Prostate gland (tissue), 2 donors: ENCODE data around the gene ZNF599. TPM values are rescaled to one million over a fixed set of nuclear protein-coding genes. Genes with fewer than 3 reads are reported as not detected.
A peak's percentile ranks its signal among the peaks of the same experiment; 100 is the strongest.

Source experiments
- DNase-seq: peaks from one replicate; pipeline ENCODE4 v3.0.0-alpha.2; 2019; ENCODE audit warnings: low spot score
- H3K27ac ChIP-seq, 2 donors: fragments of 200-600 bp; sonication (generic); 2 replicates each; pipeline ENCODE4 v1.5.1; 2017 to 2019
- H3K27me3 ChIP-seq: fragments of 200-600 bp; sonication (generic); replicated peaks from 2 replicates; pipeline ENCODE4 v1.5.1; 2019; ENCODE audit not compliant: insufficient read depth
- H3K36me3 ChIP-seq, 2 donors: fragments of 200-600 bp; sonication (generic); 1 replicate in 1 of 2; 2 replicates in 1 of 2; pipeline versions ENCODE4 v1.5.1 to v1.8.1; 2017 to 2019
- H3K4me1 ChIP-seq: fragments of 200-600 bp; sonication (generic); replicated peaks from 2 replicates; pipeline ENCODE4 v1.5.1; 2019
- H3K4me3 ChIP-seq, 2 donors: fragments of 200-600 bp; sonication (generic); 2 replicates each; pipeline ENCODE4 v1.5.1; 2017 to 2019
- H3K9me3 ChIP-seq: fragments of 200-600 bp; sonication (generic); 2 replicates; pipeline ENCODE4 v1.5.1; 2017
- CTCF ChIP-seq, 4 experiments: fragments of 200-600 bp in 2 of 4; fragments of 450-650 bp in 2 of 4; sonication (generic) in 2 of 4; IDR thresholded peaks; 1 replicate in 3 of 4; 2 replicates in 1 of 4; pipeline ENCODE4 v1.5.1; 2016 to 2019; ENCODE audit warnings: antibody characterized with exemption in 4 of 4, mild to moderate bottlenecking in 2 of 4, moderate library complexity in 2 of 4
- POLR2A ChIP-seq: fragments of 450-650 bp; IDR thresholded peaks from one replicate; pipeline ENCODE4 v1.6.1; 2016; ENCODE audit warnings: antibody characterized with exemption, mild to moderate bottlenecking
- POLR2AphosphoS5 ChIP-seq: sonication (generic); formaldehyde crosslinking; IDR thresholded peaks from one replicate; pipeline ENCODE4 v1.6.1; 2017; ENCODE audit warnings: antibody characterized with exemption
- WGBS: methylation state at CpG from one replicate; pipeline ENCODE4 v1.1.5; 2018; 5-methylcytosine and 5-hydroxymethylcytosine counted together
- intact Hi-C: fragments of 100-400 bp; cut with DNase I; formaldehyde crosslinking; loops from one replicate; pipeline ENCODE4 v1.14.2; 2022
- total RNA-seq, 2 donors: library from RNA; depleted of rRNA; stranded (reverse); fragments of >200 nt; gene quantifications; one replicate each; pipeline ENCODE4 v1.1.0, GENCODE V29; 2016

The ZNF599 gene
- total RNA-seq, 2 donors from 2014 or later, result 14.8 to 19.3 TPM

GRCh38 chr19:34733266-34733745 is 39.7 kb downstream of the ZNF599 start:
- Histone ChIP-seq H3K4me1 (no peaks in the 10 kb centered on the region), H3K9me3 (no peaks in the 10 kb centered on the region), H3K27ac (peak overlapping the region; percentile 93 to 94), H3K27me3 (no peaks in the 10 kb centered on the region), H3K36me3 (no peaks in the 10 kb centered on the region), H3K4me3 (peak overlapping the region; percentile 66 to 87)
- DNase-seq, result no peak
- intact Hi-C loops, result loop anchor here (5.0 kb wide), 2 partner anchors 39 to 56 kb away; partner anchors contain the start of genes SCGB2B2, ZNF302 and ZNF599
- no peak for TF ChIP-seq POLR2A
- no peak for TF ChIP-seq POLR2AphosphoS5
- no peak for TF ChIP-seq CTCF (IDR thresholded peaks at IDR 0.05)
- under 1% methylated on average over 13 of the region's 13 CpGs for WGBS

GRCh38 chr19:34732612-34733211 is 40.3 kb downstream of the ZNF599 start:
- DNase-seq, result no peak
- Histone ChIP-seq H3K4me3 (peak overlapping the region; percentile 66 to 87), H3K27me3 (no peaks in the 10 kb centered on the region), H3K36me3 (no peaks in the 10 kb centered on the region), H3K4me1 (no peaks in the 10 kb centered on the region), H3K27ac (peak overlapping the region; percentile 93 to 94), H3K9me3 (no peaks in the 10 kb centered on the region)
- TF ChIP-seq POLR2A (no peak), CTCF (IDR thresholded peaks at IDR 0.05) (no peak)
- WGBS, result 31% methylated on average over 13 of the region's 15 CpGs
- intact Hi-C loops, result loop anchor here (5.0 kb wide), 2 partner anchors 40 to 55 kb away; partner anchors contain the start of genes SCGB2B2, ZNF302 and ZNF599

GRCh38 chr19:34731964-34732363 is 41.1 kb downstream of the ZNF599 start:
- TF ChIP-seq POLR2AphosphoS5 (no peak), CTCF (IDR thresholded peaks at IDR 0.05) (no peak), POLR2A (no peak)
- Histone ChIP-seq H3K4me1 (no peaks in the 10 kb centered on the region), H3K36me3 (no peaks in the 10 kb centered on the region), H3K9me3 (no peaks in the 10 kb centered on the region), H3K4me3 (no peak overlapping the region), H3K27me3 (no peaks in the 10 kb centered on the region), H3K27ac (no peak overlapping the region)
- intact Hi-C loops, result loop anchor here (5.0 kb wide), 2 partner anchors 40 to 55 kb away; partner anchors contain the start of genes SCGB2B2, ZNF302 and ZNF599
- 78% methylated on average over 7 of the region's 7 CpGs for WGBS
- DNase-seq, result no peak

- H3K9me3 ChIP-seq, result no peaks in the 10 kb centered on the region
- WGBS, result 88% methylated on average over 11 of the region's 11 CpGs
- H3K4me3 ChIP-seq, result no peak overlapping the region
- no peaks in the 10 kb centered on the region for H3K27me3 ChIP-seq
- H3K4me1 ChIP-seq, result no peaks in the 10 kb centered on the region
- TF ChIP-seq POLR2AphosphoS5 (no peak), POLR2A (no peak), CTCF (IDR thresholded peaks at IDR 0.05) (no peak)
- no peak overlapping the region for H3K27ac ChIP-seq
- no peak for DNase-seq
- no peaks in the 10 kb centered on the region for H3K36me3 ChIP-seq
- intact Hi-C loops, result loop anchor here (5.0 kb wide), 2 partner anchors 41 to 54 kb away; partner anchors contain the start of genes SCGB2B2, ZNF302 and ZNF599
Measured at GRCh38 chr19:34731019-34731829, 41.8 kb downstream of the ZNF599 start.
